HG03378 (cell line): ENCODE data around the gene ADCY7.

Source experiments
- ATAC-seq: cut with Tn5 transposase; IDR thresholded peaks from one replicate; pipeline ENCODE4 v1.9.1; 2021; ENCODE audit warnings: mild to moderate bottlenecking, moderate library complexity; ENCODE audit not compliant: unreplicated experiment

ADCY7 gene

GRCh38 chr16:50247906-50248608 is 18.3 kb upstream of the ADCY7 start:
- no peak for ATAC-seq

- no peak for ATAC-seq
Measured at GRCh38 chr16:50248845-50249244, 17.5 kb upstream of the ADCY7 start.

GRCh38 chr16:50251375-50252081 is 14.8 kb upstream of the ADCY7 start:
- ATAC-seq, result no peak

- ATAC-seq, result no peak
Measured at GRCh38 chr16:50252082-50252611, 14.2 kb upstream of the ADCY7 start.

GRCh38 chr16:50252874-50253513 is 13.4 kb upstream of the ADCY7 start:
- ATAC-seq, result no peak

- ATAC-seq, result no peak
Measured at GRCh38 chr16:50253514-50253910, 12.8 kb upstream of the ADCY7 start.

- ATAC-seq, result no peak
Measured at GRCh38 chr16:50254072-50254471, 12.3 kb upstream of the ADCY7 start.

GRCh38 chr16:50255538-50255937 is 10.8 kb upstream of the ADCY7 start:
- no peak for ATAC-seq

GRCh38 chr16:50256604-50257003 is 9.7 kb upstream of the ADCY7 start:
- ATAC-seq, result no peak

GRCh38 chr16:50257876-50258275 is 8.5 kb upstream of the ADCY7 start:
- no peak for ATAC-seq

- no peak for ATAC-seq
Measured at GRCh38 chr16:50259334-50260205, 6.8 kb upstream of the ADCY7 start.

- no peak for ATAC-seq
Measured at GRCh38 chr16:50260206-50261159, 5.9 kb upstream of the ADCY7 start.

- no peak for ATAC-seq
Measured at GRCh38 chr16:50261160-50261706, 5.1 kb upstream of the ADCY7 start.

- no peak for ATAC-seq
Measured at GRCh38 chr16:50261707-50262235, 4.6 kb upstream of the ADCY7 start.

- ATAC-seq, result no peak
Measured at GRCh38 chr16:50263060-50263909, 3.1 kb upstream of the ADCY7 start.

- ATAC-seq, result peak; percentile 34
Measured at GRCh38 chr16:50263940-50264929, 2.1 kb upstream of the ADCY7 start.

GRCh38 chr16:50265260-50265659 is 1.1 kb upstream of the ADCY7 start:
- peak; percentile 37 for ATAC-seq
